Activated CD4-positive, alpha-beta memory T cell treated with anti-CD3 and anti-CD28 coated beads, Interleukin-2, amount 10 ng/mL, durations not matched to agents 7 days and 5 days (primary cell): ENCODE measurements around the gene SLIT1. TPM values are rescaled to one million over a fixed set of nuclear protein-coding genes. Genes with fewer than 3 reads are reported as not detected.

Source experiments
- CTCF ChIA-PET: fragments of 350-600 bp; sonication (Branson Sonifier 250); formaldehyde crosslinking; loops from one replicate; lab custom pipeline; 2021; ENCODE audit warnings: antibody characterized with exemption, inconsistent platforms; lab: Charles Lee
- POLR2A ChIA-PET: fragments of 350-600 bp; sonication (Branson Sonifier 250); formaldehyde crosslinking; loops from one replicate; lab custom pipeline; 2021; ENCODE audit warnings: antibody characterized with exemption; lab: Charles Lee
- DNase-seq: peaks from one replicate; pipeline ENCODE4 v3.0.0-alpha.2; 2020
- H3K27ac Mint-ChIP-seq: one replicate; pipeline ENCODE4 v1.8.0; 2021; ENCODE audit warnings: mild to moderate bottlenecking, mixed read lengths
- H3K27me3 Mint-ChIP-seq: one replicate; pipeline ENCODE4 v1.8.0; 2021; ENCODE audit warnings: mixed read lengths
- H3K36me3 Mint-ChIP-seq: one replicate; pipeline ENCODE4 v1.8.0; 2021; ENCODE audit warnings: low read depth, mixed read lengths
- H3K4me1 Mint-ChIP-seq: one replicate; pipeline ENCODE4 v1.8.0; 2021; ENCODE audit warnings: mixed read lengths
- H3K4me3 Mint-ChIP-seq: one replicate; pipeline ENCODE4 v1.8.0; 2021; ENCODE audit warnings: mild to moderate bottlenecking, mixed read lengths
- H3K9me3 Mint-ChIP-seq: one replicate; pipeline ENCODE4 v1.8.0; 2021; ENCODE audit warnings: mixed read lengths
- total RNA-seq, 2 experiments: library from RNA; stranded (reverse); gene quantifications; one replicate each; pipeline ENCODE4 v1.2.3, GENCODE V29; 2021

SLIT1 gene
- total RNA-seq, 2 experiments from 2014 or later, result 0.30 to 0.35 TPM

GRCh38 chr10:97030894-97031293 lies 154.9 kb downstream of the SLIT1 start:
- Mint-ChIP-seq H3K36me3 (no peaks in the 10 kb centered on the region), H3K9me3 (no peaks in the 10 kb centered on the region), H3K27me3 (peaks cover 17% of the 10 kb centered on the region), H3K27ac (no peak overlapping the region), H3K4me3 (no peak overlapping the region), H3K4me1 (no peaks in the 10 kb centered on the region)
- POLR2A ChIA-PET, result no interaction called here
- CTCF ChIA-PET, result no interaction called here
- DNase-seq, result no peak

- Mint-ChIP-seq H3K4me1 (no peaks in the 10 kb centered on the region), H3K9me3 (no peaks in the 10 kb centered on the region), H3K27me3 (peaks cover 15% of the 10 kb centered on the region), H3K36me3 (no peaks in the 10 kb centered on the region), H3K4me3 (no peak overlapping the region), H3K27ac (no peak overlapping the region)
- ChIA-PET POLR2A (no interaction called here), CTCF (interaction anchor here (6.9 kb wide), 1 partner anchor 7 kb away, joined by 67 read pairs; no protein-coding TSS in a partner anchor)
- no peak for DNase-seq
Observed at GRCh38 chr10:97029271-97029670, 156.5 kb downstream of the SLIT1 start.

- peaks cover 15% of the 10 kb centered on the region for H3K27me3 Mint-ChIP-seq
- no peaks in the 10 kb centered on the region for H3K9me3 Mint-ChIP-seq
- POLR2A ChIA-PET, result no interaction called here
- H3K4me1 Mint-ChIP-seq, result no peaks in the 10 kb centered on the region
- H3K36me3 Mint-ChIP-seq, result no peaks in the 10 kb centered on the region
- no peak overlapping the region for H3K27ac Mint-ChIP-seq
- H3K4me3 Mint-ChIP-seq, result no peak overlapping the region
- DNase-seq, result no peak
- CTCF ChIA-PET, result interaction anchor here (6.9 kb wide), 1 partner anchor 8 kb away, joined by 67 read pairs; no protein-coding TSS in a partner anchor
Observed at GRCh38 chr10:97028832-97029178, 157.0 kb downstream of the SLIT1 start.

GRCh38 chr10:97028126-97028831 lies 157.5 kb downstream of the SLIT1 start:
- ChIA-PET POLR2A (no interaction called here), CTCF (interaction anchor here (0.9 to 6.9 kb wide), 3 partner anchors 8 to 45 kb away, joined by 3 to 67 read pairs (median 5); no protein-coding TSS in a partner anchor)
- no peak for DNase-seq
- H3K27me3 Mint-ChIP-seq, result peaks cover 15% of the 10 kb centered on the region
- H3K4me1 Mint-ChIP-seq, result no peaks in the 10 kb centered on the region
- no peak overlapping the region for H3K4me3 Mint-ChIP-seq
- no peak overlapping the region for H3K27ac Mint-ChIP-seq
- no peaks in the 10 kb centered on the region for H3K9me3 Mint-ChIP-seq
- no peaks in the 10 kb centered on the region for H3K36me3 Mint-ChIP-seq

GRCh38 chr10:97025613-97026242 lies 160.0 kb downstream of the SLIT1 start:
- ChIA-PET CTCF (interaction anchor here (0.6 to 6.9 kb wide), 33 partner anchors 9 to 651 kb away, joined by 3 to 67 read pairs (median 4); no protein-coding TSS in a partner anchor), POLR2A (no interaction called here)
- H3K27me3 Mint-ChIP-seq, result peaks cover 14% of the 10 kb centered on the region
- H3K27ac Mint-ChIP-seq, result no peak overlapping the region
- no peaks in the 10 kb centered on the region for H3K9me3 Mint-ChIP-seq
- DNase-seq, result peak; percentile 61
- no peak overlapping the region for H3K4me3 Mint-ChIP-seq
- H3K4me1 Mint-ChIP-seq, result peaks cover 6% of the 10 kb centered on the region
- no peaks in the 10 kb centered on the region for H3K36me3 Mint-ChIP-seq

GRCh38 chr10:97024168-97025073 lies 161.3 kb downstream of the SLIT1 start:
- H3K27me3 Mint-ChIP-seq, result peaks cover 14% of the 10 kb centered on the region
- no peaks in the 10 kb centered on the region for H3K36me3 Mint-ChIP-seq
- ChIA-PET CTCF (interaction anchor here (0.9 to 6.9 kb wide), 19 partner anchors 7 to 384 kb away, joined by 3 to 67 read pairs (median 5); no protein-coding TSS in a partner anchor), POLR2A (no interaction called here)
- H3K4me3 Mint-ChIP-seq, result no peak overlapping the region
- H3K4me1 Mint-ChIP-seq, result peaks cover 6% of the 10 kb centered on the region
- H3K9me3 Mint-ChIP-seq, result no peaks in the 10 kb centered on the region
- no peak for DNase-seq
- no peak overlapping the region for H3K27ac Mint-ChIP-seq

- peaks cover 12% of the 10 kb centered on the region for H3K27me3 Mint-ChIP-seq
- H3K4me3 Mint-ChIP-seq, result no peak overlapping the region
- ChIA-PET CTCF (interaction anchor here (1.6 to 6.9 kb wide), 3 partner anchors 13 to 383 kb away, joined by 6 to 67 read pairs (median 35); no protein-coding TSS in a partner anchor), POLR2A (no interaction called here)
- H3K4me1 Mint-ChIP-seq, result peaks cover 6% of the 10 kb centered on the region
- H3K27ac Mint-ChIP-seq, result no peak overlapping the region
- H3K36me3 Mint-ChIP-seq, result no peaks in the 10 kb centered on the region
- DNase-seq, result no peak
- no peaks in the 10 kb centered on the region for H3K9me3 Mint-ChIP-seq
Observed at GRCh38 chr10:97023401-97024167, 162.2 kb downstream of the SLIT1 start.

DNA sequence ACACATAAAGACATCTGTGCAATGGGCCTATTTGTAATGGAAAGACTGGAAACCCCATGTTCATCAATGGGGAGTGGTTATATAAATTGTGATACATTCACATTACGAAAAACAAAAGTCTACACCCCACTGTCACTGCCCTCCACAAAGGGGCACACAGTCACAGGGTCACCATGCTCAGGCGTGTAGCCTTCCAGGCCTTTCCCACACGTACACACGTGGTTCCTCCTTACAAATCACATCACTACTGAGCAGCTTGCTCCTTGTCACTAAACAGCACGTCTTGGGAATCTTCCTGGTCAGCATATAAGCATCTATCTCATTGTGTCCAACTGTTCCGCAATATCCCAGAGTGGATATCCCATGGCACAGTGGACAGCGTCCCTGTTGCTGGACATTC lies 163.1 kb downstream of the SLIT1 start:
- H3K4me1 Mint-ChIP-seq, result peaks cover 7% of the 10 kb centered on the region

DNA sequence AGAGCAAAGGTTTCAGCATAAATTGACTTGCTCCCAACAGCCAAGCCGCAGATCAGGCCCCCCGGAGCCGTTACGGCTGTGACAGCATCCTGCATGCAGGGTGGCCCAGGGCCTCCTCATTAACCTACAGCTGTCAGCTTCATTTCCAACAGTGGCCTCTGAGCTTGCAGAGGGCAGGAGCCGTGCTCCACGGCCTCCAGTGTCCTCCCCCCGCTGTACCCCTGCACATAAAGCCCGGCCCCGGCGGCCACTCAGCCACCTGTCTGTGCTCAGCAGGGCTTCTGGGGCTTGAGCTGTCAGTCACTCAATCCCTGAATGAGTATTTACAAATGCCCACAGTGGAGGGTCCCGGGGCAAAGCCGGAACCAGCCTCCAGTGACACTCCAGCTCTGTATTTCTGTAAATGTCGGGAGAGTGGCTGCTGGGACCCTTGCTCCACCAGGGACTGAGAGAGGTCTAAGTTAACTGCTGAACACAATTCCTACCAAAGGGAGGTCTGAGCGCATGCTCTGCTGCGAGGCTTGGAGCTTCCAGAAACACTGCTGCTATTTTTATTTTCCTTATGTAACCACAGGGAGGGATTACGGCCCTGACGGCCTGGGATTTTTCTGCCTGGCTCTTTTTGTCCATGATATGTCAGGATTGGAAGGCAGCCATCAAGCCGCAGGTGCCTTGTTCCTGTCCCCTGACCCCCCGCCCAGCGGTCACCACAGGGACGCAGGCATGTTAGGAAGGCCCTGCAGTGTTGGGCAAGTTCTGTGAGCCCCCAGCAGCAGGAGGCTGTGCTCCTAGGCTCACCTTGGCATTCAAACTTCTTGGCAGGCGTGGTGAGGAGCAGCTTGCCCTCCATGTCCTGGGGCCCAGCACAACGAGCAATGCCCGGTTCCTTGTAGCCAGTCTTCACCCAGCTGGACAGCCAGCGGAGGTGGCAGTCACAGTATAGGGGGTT lies 165.0 kb downstream of the SLIT1 start:
- no peaks in the 10 kb centered on the region for H3K27me3 Mint-ChIP-seq
- no peak for DNase-seq
- H3K36me3 Mint-ChIP-seq, result no peaks in the 10 kb centered on the region
- POLR2A ChIA-PET, result no interaction called here
- no peak overlapping the region for H3K4me3 Mint-ChIP-seq
- peaks cover 20% of the 10 kb centered on the region for H3K4me1 Mint-ChIP-seq
- no peaks in the 10 kb centered on the region for H3K9me3 Mint-ChIP-seq
- CTCF ChIA-PET, result interaction anchor here (0.6 to 1.8 kb wide), 2 partner anchors 17 to 189 kb away, joined by 3 to 5 read pairs; no protein-coding TSS in a partner anchor
- no peak overlapping the region for H3K27ac Mint-ChIP-seq

More for the DNA sequence above, 163.1 kb downstream of the SLIT1 start:
- CTCF ChIA-PET, result interaction anchor here (3.9 to 6.9 kb wide), 2 partner anchors 14 to 112 kb away, joined by 35 to 67 read pairs; no protein-coding TSS in a partner anchor
- POLR2A ChIA-PET, result no interaction called here
- peaks cover 4% of the 10 kb centered on the region for H3K27me3 Mint-ChIP-seq
- DNase-seq, result no peak
- no peak overlapping the region for H3K27ac Mint-ChIP-seq
- H3K9me3 Mint-ChIP-seq, result no peaks in the 10 kb centered on the region
- no peaks in the 10 kb centered on the region for H3K36me3 Mint-ChIP-seq
- no peak overlapping the region for H3K4me3 Mint-ChIP-seq

- ChIA-PET POLR2A (no interaction called here), CTCF (no interaction called here)
- H3K4me3 Mint-ChIP-seq, result no peak overlapping the region
- H3K4me1 Mint-ChIP-seq, result peaks cover 26% of the 10 kb centered on the region
- no peak overlapping the region for H3K27ac Mint-ChIP-seq
- no peaks in the 10 kb centered on the region for H3K36me3 Mint-ChIP-seq
- no peak for DNase-seq
- no peaks in the 10 kb centered on the region for H3K27me3 Mint-ChIP-seq
- H3K9me3 Mint-ChIP-seq, result no peaks in the 10 kb centered on the region
Observed at GRCh38 chr10:97019213-97019844, 166.4 kb downstream of the SLIT1 start.
